RPMI8226 (cell line): ENCODE results near the gene NLGN3.
A peak's percentile ranks its signal among the peaks of the same experiment; 100 is the strongest.
"Not testable (repeated sequence)": the region's sequence is repeated elsewhere in the genome, so short reads cannot be mapped to it uniquely, and the experiment has no call there.

Experiments
- DNase-seq: peaks from one replicate; pipeline ENCODE4 v3.0.0-alpha.2; 2015

The NLGN3 gene

GRCh38 chrX:71173440-71173839 lies 28.8 kb downstream of the NLGN3 start:
- DNase-seq = no peak

GRCh38 chrX:71174795-71175194 lies 30.2 kb downstream of the NLGN3 start:
- DNase-seq = no peak

DNA sequence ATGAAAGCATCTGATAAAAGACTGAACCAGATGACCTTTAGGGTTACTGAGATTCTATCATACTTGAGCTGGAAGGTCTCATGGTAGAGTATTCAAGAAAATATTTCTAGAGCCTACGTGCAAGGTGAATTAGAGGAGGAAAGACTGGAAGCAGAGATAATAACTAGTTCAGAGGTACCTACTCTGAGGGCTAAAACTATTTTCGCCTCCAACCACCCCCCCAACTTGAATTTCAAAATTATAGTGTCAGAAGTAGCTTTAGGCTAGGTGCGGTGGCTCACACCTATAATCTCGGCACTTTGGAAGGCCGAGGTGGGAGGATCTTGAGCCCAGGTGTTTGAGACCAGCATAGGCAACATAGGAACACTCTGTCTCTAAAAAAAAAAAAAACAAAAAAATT lies 30.9 kb downstream of the NLGN3 start:
- no peak for DNase-seq

DNA sequence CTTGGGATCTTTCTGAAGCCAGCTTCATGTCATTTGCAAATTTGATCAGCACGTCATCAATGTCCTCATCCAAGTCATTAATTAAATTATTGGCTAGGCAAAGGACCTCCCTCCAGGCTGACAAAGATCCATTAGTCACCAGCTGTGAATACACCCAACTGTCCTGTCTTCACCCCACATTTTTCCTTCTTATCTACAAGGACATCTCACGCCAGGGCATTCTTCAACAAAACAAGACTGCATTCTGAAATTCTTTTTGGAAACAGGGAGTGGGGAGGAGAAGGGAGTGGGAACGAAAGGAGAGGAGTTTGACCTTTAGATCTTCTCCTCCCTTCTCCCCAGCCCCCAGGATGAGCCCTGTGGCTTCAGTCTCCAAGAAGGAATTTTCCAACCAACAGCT lies 32.7 kb downstream of the NLGN3 start:
- no peak for DNase-seq

DNA sequence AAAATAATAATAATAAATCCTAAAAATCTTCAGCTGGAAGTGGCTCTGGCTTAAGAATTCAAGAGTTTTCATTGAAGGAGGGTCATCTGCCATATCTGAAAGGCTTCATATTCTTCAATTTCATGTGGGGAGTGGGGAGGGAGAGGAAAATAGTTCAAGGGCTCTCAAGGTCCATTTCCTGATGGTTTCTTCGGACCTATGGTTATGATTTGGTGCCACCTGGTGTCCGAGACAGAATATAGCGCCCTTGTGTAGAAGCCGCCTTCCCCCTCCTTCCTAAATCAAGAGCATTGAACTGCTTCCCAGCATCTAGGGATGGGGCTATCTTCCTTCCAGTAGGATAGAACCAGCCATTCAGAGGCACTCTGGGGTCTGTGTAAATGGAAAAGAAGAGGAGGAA lies 34.3 kb downstream of the NLGN3 start:
- peak; percentile 56 for DNase-seq

DNA sequence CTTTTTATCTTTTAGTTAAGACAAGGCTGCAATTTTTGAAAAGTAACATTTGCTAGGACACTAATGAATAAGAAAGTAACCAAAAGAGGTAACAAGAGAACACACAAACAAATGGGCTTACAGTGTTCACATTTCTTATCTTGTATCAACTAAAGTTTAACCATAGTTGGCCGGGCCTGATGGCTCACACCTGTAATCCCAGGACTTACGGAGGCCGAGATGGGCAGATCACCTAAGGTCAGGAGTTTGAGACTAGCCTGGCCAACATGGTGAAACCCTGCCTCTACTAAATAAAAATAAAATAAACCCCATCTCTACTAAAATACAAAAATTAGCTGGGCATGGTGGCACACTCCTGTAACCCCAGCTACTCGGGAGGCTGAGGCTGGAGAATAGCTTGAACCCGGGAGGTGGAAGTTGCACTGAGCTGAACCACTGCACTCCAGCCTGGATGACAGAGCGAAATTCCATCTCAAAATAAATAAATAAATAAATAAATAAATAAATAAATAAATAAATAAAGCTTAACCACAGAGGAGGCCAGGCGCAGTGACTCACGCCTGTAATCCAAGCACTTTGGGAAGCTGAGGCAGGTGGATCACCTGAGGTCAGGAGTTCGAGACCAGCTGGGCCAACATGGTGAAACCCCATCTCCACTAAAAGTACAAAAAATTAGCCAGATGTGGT lies 36.1 kb downstream of the NLGN3 start:
- not testable (repeated sequence) for DNase-seq

DNA sequence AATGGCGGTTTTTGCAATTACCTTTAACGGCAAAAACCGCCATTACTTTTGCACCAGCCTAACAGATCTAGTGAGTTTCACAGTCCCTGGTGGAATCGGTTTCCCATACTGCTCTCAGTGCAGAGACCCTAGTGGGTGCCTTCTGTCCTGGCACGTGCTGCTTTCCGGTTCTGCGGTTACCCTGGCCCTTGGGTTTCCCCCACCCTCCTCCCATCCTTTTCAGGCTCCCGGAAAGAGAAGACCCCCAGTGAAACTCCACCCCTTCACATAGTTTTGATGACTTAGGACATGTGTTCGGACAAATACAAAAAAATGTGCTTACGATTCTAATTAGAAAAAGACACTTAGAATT lies 36.9 kb downstream of the NLGN3 start:
- DNase-seq = peak; percentile 16

- DNase-seq = peak; percentile 76
Observed at GRCh38 chrX:71181910-71182799, 37.5 kb downstream of the NLGN3 start.

GRCh38 chrX:71182871-71183270 lies 38.2 kb downstream of the NLGN3 start:
- DNase-seq = no peak

DNA sequence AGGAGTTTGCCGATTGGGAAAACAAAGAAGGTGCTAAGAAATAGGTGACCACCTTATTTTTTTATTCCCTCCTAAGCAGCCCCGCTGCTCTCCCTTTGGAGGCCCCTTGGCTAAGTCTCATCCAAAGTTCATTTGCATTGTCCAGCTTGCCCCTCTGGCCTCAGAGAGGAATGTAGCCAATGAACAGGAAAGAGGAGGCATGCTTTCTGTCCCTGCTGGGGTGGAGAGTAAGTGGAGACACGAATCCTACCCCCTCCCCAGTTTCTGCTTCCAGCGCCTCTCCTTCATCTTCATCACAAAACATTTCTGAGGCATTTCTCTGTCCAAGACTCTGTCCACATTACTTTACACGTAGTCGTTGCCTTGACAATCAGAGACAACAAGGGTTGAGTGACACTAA lies 38.7 kb downstream of the NLGN3 start:
- DNase-seq = no peak

- no peak for DNase-seq
Observed at GRCh38 chrX:71184092-71184491, 39.5 kb downstream of the NLGN3 start.

DNA sequence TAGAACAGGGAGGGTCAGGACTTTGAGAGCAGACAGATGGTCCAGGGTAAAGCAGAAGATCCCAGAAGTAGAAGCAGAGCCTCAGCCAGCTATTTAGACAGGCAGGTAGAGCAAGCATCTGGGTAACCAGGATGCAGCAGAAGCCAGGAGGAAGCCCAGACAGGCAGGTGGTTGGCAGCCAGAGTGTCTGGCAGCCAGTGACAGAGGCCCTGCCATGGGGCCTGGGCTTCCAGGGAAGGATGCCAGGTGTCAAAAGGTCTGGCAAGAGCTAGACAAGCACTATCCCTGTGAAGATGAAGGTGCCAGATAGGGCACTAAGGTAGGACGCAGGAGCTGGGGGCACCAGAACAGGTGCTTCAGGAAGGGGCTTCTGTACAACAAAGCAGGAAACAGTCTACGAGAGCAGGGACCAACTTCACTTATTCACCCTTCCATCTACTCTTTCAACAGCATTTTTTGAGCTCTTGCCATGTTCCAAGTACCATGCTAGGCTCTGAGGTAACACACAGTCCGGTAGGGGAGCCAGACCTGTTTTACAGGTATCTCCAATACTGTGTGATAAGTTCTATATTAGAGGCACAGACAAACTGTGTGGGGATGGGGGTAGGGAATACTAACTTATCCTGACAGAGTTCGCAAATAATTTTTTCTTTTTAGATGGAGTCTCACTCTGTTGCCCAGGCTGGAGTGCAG lies 40.3 kb downstream of the NLGN3 start:
- no peak for DNase-seq

GRCh38 chrX:71191248-71191647 lies 46.6 kb downstream of the NLGN3 start:
- no peak for DNase-seq

DNA sequence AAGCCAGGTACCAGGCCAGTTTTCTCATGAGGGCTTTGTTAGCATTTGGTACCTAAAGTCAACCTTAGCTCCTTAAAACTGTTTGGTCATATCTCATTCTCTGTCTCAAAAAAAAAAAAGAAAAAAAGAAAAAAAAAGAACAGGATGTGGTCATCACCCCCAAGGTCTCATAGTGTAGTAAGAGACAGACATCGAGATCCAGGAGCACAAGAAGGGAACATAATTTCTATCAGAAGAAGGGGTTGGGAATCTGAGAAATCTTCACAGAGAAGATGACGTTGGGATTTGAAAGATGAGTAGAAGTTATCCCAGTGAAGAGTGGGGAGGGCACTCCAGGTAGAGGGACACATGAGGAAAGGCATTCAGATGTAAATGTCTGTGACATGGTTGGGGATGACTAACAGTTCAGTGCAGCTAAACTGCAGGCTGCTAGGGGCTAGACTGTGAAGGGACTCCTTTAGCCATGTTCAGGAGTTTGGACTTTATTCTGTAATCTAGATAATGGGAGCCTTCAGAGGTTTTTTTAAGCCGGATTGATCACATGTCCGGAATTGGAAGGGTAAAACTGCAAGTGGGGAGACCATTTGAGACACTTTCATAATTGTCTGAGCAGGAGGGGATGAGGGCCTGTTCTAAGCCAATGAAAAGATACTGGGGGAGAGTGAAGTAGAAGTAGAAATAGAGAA lies 51.5 kb downstream of the NLGN3 start:
- DNase-seq = no peak

- DNase-seq = peak; percentile 58
Observed at GRCh38 chrX:71198066-71198465, 53.4 kb downstream of the NLGN3 start.

GRCh38 chrX:71199252-71200008 lies 54.8 kb downstream of the NLGN3 start:
- no peak for DNase-seq

DNA sequence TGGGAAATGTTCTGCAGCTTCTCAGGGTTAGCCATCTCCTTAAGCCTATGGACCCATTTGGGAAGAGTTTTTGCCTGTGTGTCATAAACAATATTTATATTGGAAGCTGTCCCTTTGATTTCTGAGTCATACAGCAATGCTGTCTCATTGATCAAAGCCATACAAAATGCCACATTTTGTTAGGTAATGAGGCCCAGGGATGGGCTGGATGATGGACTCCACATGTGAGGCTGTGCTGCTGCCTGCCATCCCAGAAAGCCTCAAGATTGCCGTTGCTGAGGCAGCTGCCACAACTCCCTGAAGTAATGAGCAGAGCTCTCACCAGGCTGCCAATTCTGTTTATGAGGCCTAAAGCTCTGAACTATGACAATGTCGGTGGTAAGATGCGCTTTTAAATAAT lies 66.2 kb downstream of the NLGN3 start:
- DNase-seq = no peak

DNA sequence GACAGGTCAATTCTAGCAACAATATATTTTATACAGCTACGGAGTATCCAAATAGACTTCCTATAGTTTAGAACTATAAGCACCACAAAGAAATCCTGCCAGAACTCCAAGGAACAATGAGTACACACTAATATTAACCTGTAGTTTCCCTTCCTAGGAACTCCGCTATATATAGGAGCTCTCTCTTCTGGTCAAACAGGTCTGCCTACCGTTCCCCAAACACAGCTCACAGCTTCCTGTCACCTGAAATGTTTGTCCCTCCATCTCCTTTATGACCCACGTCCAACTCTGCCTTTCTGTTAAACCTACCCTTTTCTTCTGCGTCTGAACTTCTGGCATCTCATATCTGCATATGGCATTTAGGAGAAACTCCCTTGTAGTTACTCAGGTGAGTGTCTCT lies 67.9 kb downstream of the NLGN3 start:
- no peak for DNase-seq

DNA sequence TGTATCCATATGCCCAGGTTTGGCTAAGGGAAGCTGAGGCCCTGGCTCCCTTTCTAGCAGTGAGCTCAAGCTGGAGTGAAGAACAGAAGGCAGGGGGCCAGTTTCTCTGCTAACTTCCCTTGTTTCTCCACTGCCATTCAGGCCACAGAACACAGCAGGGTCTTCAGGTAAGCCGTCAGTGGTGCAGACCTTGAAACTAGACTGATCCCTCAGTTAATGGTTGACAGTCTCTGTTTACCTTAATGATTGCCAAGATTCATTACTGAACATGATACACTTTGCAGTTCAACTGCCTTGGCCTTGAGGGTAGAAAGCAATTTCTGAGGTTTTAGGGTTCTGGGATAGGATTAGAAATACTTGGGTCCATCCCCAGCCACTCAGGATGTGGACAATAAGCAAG lies 69.5 kb downstream of the NLGN3 start:
- DNase-seq = no peak

- no peak for DNase-seq
Observed at GRCh38 chrX:71214604-71215337, 70.1 kb downstream of the NLGN3 start.

DNA sequence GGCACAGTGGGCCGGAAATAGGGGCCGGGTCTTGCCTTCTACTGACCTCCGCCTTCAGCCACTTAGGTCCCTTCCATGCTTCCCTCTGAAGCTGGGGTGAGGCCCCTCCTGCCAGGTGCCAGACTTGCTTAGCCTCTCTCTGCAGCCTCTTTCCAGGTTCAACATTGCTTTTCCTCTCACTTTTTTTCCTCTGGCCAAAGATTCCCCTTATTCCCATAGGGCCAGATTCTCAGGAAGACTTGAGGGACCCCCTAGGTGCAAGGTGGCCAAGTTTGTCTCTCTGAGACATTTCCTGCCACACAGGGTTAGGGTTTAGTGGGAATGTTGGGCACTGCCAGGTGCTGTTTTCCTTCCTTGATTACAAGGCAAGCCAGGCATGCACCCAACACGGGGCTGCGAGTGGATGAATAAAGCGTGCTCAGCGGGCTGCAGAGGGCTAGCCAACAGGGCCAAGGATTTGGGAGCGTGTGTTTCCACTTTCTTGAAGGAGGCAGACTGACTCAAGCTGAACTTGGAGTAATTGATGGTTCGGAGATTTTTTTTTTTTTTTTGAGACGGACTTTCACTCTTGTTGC lies 70.8 kb downstream of the NLGN3 start:
- DNase-seq = no peak
